HG03135 (cell line): ENCODE measurements around the gene PSORS1C2.
"Not testable (repeated sequence)": the region's sequence is repeated elsewhere in the genome, so short reads cannot be mapped to it uniquely, and the experiment has no call there.

Experiments
- ATAC-seq: cut with Tn5 transposase; IDR thresholded peaks from one replicate; pipeline ENCODE4 v1.9.1; 2021; ENCODE audit warnings: mild to moderate bottlenecking, moderate library complexity; ENCODE audit not compliant: unreplicated experiment

The PSORS1C2 gene

GRCh38 chr6:31168606-31169005 is 29.7 kb upstream of the PSORS1C2 start:
- no peak for ATAC-seq

GRCh38 chr6:31165986-31166385 is 27.1 kb upstream of the PSORS1C2 start:
- no peak for ATAC-seq

- peak; percentile 71 for ATAC-seq
Observed at GRCh38 chr6:31165064-31165832, 26.4 kb upstream of the PSORS1C2 start.

- not testable (repeated sequence) for ATAC-seq
Observed at GRCh38 chr6:31164475-31165063, 25.7 kb upstream of the PSORS1C2 start.

GRCh38 chr6:31163922-31164321 is 25.1 kb upstream of the PSORS1C2 start:
- ATAC-seq, result no peak

GRCh38 chr6:31162463-31163165 is 23.7 kb upstream of the PSORS1C2 start:
- ATAC-seq, result no peak

- no peak for ATAC-seq
Observed at GRCh38 chr6:31161216-31162126, 22.6 kb upstream of the PSORS1C2 start.

- peak; percentile 9 for ATAC-seq
Observed at GRCh38 chr6:31158863-31159855, 20.3 kb upstream of the PSORS1C2 start.

GRCh38 chr6:31158140-31158862 is 19.4 kb upstream of the PSORS1C2 start, which contains the start of gene TCF19:
TCF19 (plus strand) TSS chr6:31158589; CDS start chr6:31159470, 881 bp downstream.
- ATAC-seq, result peak; percentile 74

GRCh38 chr6:31157513-31158139 is 18.8 kb upstream of the PSORS1C2 start, which contains the start of gene CCHCR1:
CCHCR1 (minus strand) TSS chr6:31157802; CDS start chr6:31157600, 202 bp downstream.
- ATAC-seq, result no peak

GRCh38 chr6:31156641-31157040 is 17.8 kb upstream of the PSORS1C2 start:
- ATAC-seq, result no peak

GRCh38 chr6:31154436-31154835 is 15.6 kb upstream of the PSORS1C2 start:
- ATAC-seq, result no peak

GRCh38 chr6:31152781-31153180 is 13.9 kb upstream of the PSORS1C2 start:
- no peak for ATAC-seq

- no peak for ATAC-seq
Observed at GRCh38 chr6:31149827-31150447, 11.1 kb upstream of the PSORS1C2 start.

- no peak for ATAC-seq
Observed at GRCh38 chr6:31145386-31145785, 6.5 kb upstream of the PSORS1C2 start.

- ATAC-seq, result no peak
Observed at GRCh38 chr6:31144970-31145340, 6.1 kb upstream of the PSORS1C2 start.

GRCh38 chr6:31144296-31144969 is 5.6 kb upstream of the PSORS1C2 start:
- ATAC-seq, result no peak
